BLaER1 (cell line): ENCODE measurements around the gene HYI.

Source experiments
- H3K27ac ChIP-seq: shearing (Covaris generic); formaldehyde crosslinking; 2 replicates; pipeline ENCODE4 v1.8.1; 2022
- H3K27me3 ChIP-seq: shearing (Covaris generic); formaldehyde crosslinking; 2 replicates; pipeline ENCODE4 v1.8.1; 2022
- H3K36me3 ChIP-seq: shearing (Covaris generic); formaldehyde crosslinking; 2 replicates; pipeline ENCODE4 v1.8.1; 2022
- H3K4me1 ChIP-seq: shearing (Covaris generic); formaldehyde crosslinking; 2 replicates; pipeline ENCODE4 v1.8.1; 2022
- H3K4me2 ChIP-seq: shearing (Covaris generic); formaldehyde crosslinking; 2 replicates; pipeline ENCODE4 v1.8.1; 2022
- H3K4me3 ChIP-seq: shearing (Covaris generic); formaldehyde crosslinking; 2 replicates; pipeline ENCODE4 v1.8.1; 2022
- H3K9ac ChIP-seq: shearing (Covaris generic); formaldehyde crosslinking; 2 replicates; pipeline ENCODE4 v1.8.1; 2022
- H3K9me3 ChIP-seq: shearing (Covaris generic); formaldehyde crosslinking; 2 replicates; pipeline ENCODE4 v1.8.1; 2022
- H4K20me1 ChIP-seq: shearing (Covaris generic); formaldehyde crosslinking; 2 replicates; pipeline ENCODE4 v1.8.1; 2022
- Cebpa-rat ChIP-seq: shearing (Covaris generic); IDR thresholded peaks from 2 replicates; pipeline ENCODE4 v1.8.1; 2022

HYI gene

GRCh38 chr1:43451701-43452532, 1.8 kb downstream of the HYI start:
- Histone ChIP-seq H3K36me3 (peaks cover 55% of the 10 kb centered on the region), H3K4me2 (no peak overlapping the region)

GRCh38 chr1:43451157-43451591, 2.6 kb downstream of the HYI start:
- TF ChIP-seq Cebpa-rat, result no peak

More at GRCh38 chr1:43451701-43452532, 1.8 kb downstream of the HYI start:
- no peak for TF ChIP-seq Cebpa-rat
- Histone ChIP-seq H4K20me1 (no peaks in the 10 kb centered on the region), H3K27ac (no peak overlapping the region), H3K9ac (no peak overlapping the region), H3K4me1 (peaks cover 29% of the 10 kb centered on the region), H3K27me3 (no peaks in the 10 kb centered on the region), H3K4me3 (no peak overlapping the region), H3K9me3 (no peaks in the 10 kb centered on the region)

DNA sequence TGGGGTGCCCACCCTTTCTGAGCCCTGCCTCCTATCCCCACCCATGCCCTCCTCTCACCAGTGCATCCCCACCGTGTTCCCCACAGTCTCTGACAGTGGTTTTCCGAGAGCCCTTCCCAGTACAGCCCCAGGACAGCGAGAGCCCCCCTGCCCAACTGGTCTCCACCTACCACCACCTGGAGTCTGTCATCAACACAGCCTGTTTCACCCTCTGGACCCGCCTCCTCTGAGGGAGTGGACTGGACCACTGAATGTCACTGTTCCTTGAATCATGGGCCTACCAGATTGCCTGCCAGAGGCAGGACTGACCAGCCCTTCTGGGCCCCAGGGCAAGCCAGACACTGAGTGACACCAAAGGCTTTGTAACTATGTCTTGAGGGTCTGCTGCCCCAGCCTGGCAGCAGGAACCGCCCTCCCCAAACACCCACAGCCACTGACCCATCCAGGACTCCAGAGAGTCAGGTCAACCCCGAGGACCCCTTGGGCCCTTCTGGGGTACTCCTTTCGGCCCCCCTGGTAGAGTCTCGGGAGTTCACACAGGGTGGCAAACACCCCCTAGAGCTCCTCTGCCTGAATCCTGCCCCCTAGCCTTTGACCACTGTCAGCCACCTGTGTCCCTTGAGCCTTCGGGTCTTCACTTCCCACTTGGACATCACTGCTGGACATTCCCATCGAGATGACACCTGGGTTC, 3.3 kb downstream of the HYI start:
- no peak overlapping the region for H3K27ac ChIP-seq
- H3K27me3 ChIP-seq, result no peaks in the 10 kb centered on the region
- no peak overlapping the region for H3K4me3 ChIP-seq
- H3K36me3 ChIP-seq, result peaks cover 70% of the 10 kb centered on the region
- no peak overlapping the region for H3K9ac ChIP-seq
- no peaks in the 10 kb centered on the region for H3K9me3 ChIP-seq
- H3K4me1 ChIP-seq, result peaks cover 29% of the 10 kb centered on the region
- no peak for TF ChIP-seq Cebpa-rat
- H4K20me1 ChIP-seq, result no peaks in the 10 kb centered on the region
- no peak overlapping the region for H3K4me2 ChIP-seq

More at GRCh38 chr1:43451157-43451591, 2.6 kb downstream of the HYI start:
- Histone ChIP-seq H3K36me3 (peaks cover 62% of the 10 kb centered on the region), H3K4me3 (no peak overlapping the region), H3K27ac (no peak overlapping the region), H4K20me1 (no peaks in the 10 kb centered on the region), H3K4me2 (no peak overlapping the region), H3K4me1 (peaks cover 29% of the 10 kb centered on the region), H3K9ac (no peak overlapping the region), H3K9me3 (no peaks in the 10 kb centered on the region), H3K27me3 (no peaks in the 10 kb centered on the region)

DNA sequence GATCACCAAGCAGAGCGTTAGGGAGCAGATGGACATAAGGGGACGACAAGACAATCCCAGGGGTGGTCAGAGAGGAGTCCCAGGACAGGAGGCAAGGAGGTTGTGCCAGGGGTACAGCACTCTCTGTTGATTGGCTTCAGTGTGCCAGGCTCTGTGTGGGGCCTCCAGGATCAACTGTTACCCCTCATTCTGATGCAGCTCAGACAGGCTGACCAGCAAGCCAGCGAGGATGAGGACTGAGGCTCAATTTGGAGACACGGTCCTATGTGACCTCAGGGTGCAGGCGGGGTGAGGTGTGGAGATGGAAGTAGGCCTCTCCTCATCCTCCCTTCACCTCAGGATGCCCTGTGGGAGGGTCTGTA, 4.0 kb downstream of the HYI start:
- H3K27me3 ChIP-seq, result no peaks in the 10 kb centered on the region
- peaks cover 77% of the 10 kb centered on the region for H3K36me3 ChIP-seq
- no peak overlapping the region for H3K4me3 ChIP-seq
- H3K9me3 ChIP-seq, result no peaks in the 10 kb centered on the region
- H3K9ac ChIP-seq, result no peak overlapping the region
- H3K4me1 ChIP-seq, result peaks cover 26% of the 10 kb centered on the region
- no peak for TF ChIP-seq Cebpa-rat
- H3K4me2 ChIP-seq, result no peak overlapping the region
- no peaks in the 10 kb centered on the region for H4K20me1 ChIP-seq
- H3K27ac ChIP-seq, result no peak overlapping the region

- H4K20me1 ChIP-seq, result no peaks in the 10 kb centered on the region
- no peaks in the 10 kb centered on the region for H3K9me3 ChIP-seq
- no peaks in the 10 kb centered on the region for H3K27me3 ChIP-seq
- H3K36me3 ChIP-seq, result peaks cover 82% of the 10 kb centered on the region
- H3K4me3 ChIP-seq, result no peak overlapping the region
- no peak for TF ChIP-seq Cebpa-rat
- peaks cover 20% of the 10 kb centered on the region for H3K4me1 ChIP-seq
- H3K4me2 ChIP-seq, result no peak overlapping the region
- H3K27ac ChIP-seq, result no peak overlapping the region
- H3K9ac ChIP-seq, result no peak overlapping the region
Observed at GRCh38 chr1:43448955-43449707, 4.6 kb downstream of the HYI start.

DNA sequence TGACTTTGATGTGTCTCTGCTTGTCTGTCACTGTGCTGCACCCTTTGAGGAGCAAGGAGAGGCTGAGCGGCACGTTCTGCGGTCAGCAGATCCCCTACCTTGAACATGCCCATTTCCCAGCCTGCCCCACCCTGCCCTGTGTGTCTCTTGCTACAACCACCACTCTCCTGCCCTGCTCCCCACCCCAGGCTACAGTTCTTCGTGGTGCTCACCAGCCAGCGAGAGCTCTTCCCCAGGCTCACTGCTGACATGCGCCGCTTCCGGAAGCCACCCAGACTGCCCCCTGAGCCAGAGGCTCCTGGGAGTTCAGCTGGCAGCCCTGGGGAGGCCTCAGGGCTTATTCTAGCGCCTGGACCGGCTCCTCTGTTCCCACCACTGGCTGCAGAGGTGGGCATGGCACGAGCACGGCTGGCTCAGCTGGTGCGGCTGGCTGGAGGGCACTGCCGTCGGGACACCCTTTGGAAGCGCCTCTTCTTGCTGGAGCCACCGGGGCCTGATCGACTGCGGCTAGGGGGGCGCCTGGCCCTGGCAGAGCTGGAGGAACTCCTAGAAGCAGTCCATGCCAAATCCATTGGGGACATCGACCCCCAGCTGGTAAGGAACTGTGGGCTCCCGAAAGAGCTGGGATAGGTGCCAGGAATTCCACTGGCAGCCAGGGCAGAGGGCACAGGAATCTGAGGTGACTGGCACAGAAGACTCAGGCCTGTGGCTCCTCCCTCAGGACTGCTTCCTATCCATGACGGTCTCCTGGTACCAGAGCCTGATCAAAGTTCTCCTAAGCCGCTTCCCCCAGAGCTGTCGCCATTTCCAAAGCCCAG, 5.6 kb downstream of the HYI start:
- no peak overlapping the region for H3K4me3 ChIP-seq
- peaks cover 18% of the 10 kb centered on the region for H3K4me1 ChIP-seq
- H3K36me3 ChIP-seq, result peaks cover 93% of the 10 kb centered on the region
- TF ChIP-seq Cebpa-rat, result no peak
- H3K27me3 ChIP-seq, result no peaks in the 10 kb centered on the region
- no peak overlapping the region for H3K4me2 ChIP-seq
- no peaks in the 10 kb centered on the region for H3K9me3 ChIP-seq
- no peak overlapping the region for H3K27ac ChIP-seq
- H4K20me1 ChIP-seq, result no peaks in the 10 kb centered on the region
- H3K9ac ChIP-seq, result no peak overlapping the region

GRCh38 chr1:43446881-43447835, 6.6 kb downstream of the HYI start:
- H3K27me3 ChIP-seq, result no peaks in the 10 kb centered on the region
- H3K4me2 ChIP-seq, result no peak overlapping the region
- no peak for TF ChIP-seq Cebpa-rat
- no peaks in the 10 kb centered on the region for H4K20me1 ChIP-seq
- peaks cover 100% of the 10 kb centered on the region for H3K36me3 ChIP-seq
- no peak overlapping the region for H3K4me3 ChIP-seq
- H3K27ac ChIP-seq, result no peak overlapping the region
- no peak overlapping the region for H3K9ac ChIP-seq
- peaks cover 8% of the 10 kb centered on the region for H3K4me1 ChIP-seq
- H3K9me3 ChIP-seq, result no peaks in the 10 kb centered on the region

- H3K4me2 ChIP-seq, result no peak overlapping the region
- TF ChIP-seq Cebpa-rat, result no peak
- H3K36me3 ChIP-seq, result peaks cover 98% of the 10 kb centered on the region
- no peaks in the 10 kb centered on the region for H3K27me3 ChIP-seq
- H3K9ac ChIP-seq, result no peak overlapping the region
- H3K4me3 ChIP-seq, result no peak overlapping the region
- H3K9me3 ChIP-seq, result no peaks in the 10 kb centered on the region
- H3K27ac ChIP-seq, result no peak overlapping the region
- no peaks in the 10 kb centered on the region for H4K20me1 ChIP-seq
- H3K4me1 ChIP-seq, result 0 out of 2 replicates have a peak, but pooled peaks cover under 1% of the 10 kb centered on the region
Observed at GRCh38 chr1:43446388-43446740, 7.4 kb downstream of the HYI start.
